HK-2 (cell line): ENCODE data around the gene SSTR4.
"Not testable (repeated sequence)": the region's sequence is repeated elsewhere in the genome, so short reads cannot be mapped to it uniquely, and the experiment has no call there.

Experiments
- DNase-seq: peaks from one replicate; pipeline ENCODE4 v3.0.0-alpha.2; 2018; ENCODE audit not compliant: unreplicated experiment

Gene SSTR4

GRCh38 chr20:23018432-23018831 is 16.7 kb upstream of the SSTR4 start:
- DNase-seq = no peak

GRCh38 chr20:23018941-23019340 is 16.2 kb upstream of the SSTR4 start:
- no peak for DNase-seq

- no peak for DNase-seq
These were observed 15.7 kb upstream of the SSTR4 start for GRCh38 chr20:23019403-23019802.

GRCh38 chr20:23020230-23021018 is 14.7 kb upstream of the SSTR4 start:
- no peak for DNase-seq

- DNase-seq = no peak
These were observed 13.6 kb upstream of the SSTR4 start for GRCh38 chr20:23021541-23021940.

GRCh38 chr20:23021951-23022350 is 13.2 kb upstream of the SSTR4 start:
- no peak for DNase-seq

- no peak for DNase-seq
These were observed 12.3 kb upstream of the SSTR4 start for GRCh38 chr20:23022849-23023248.

- no peak for DNase-seq
These were observed 11.4 kb upstream of the SSTR4 start for GRCh38 chr20:23023621-23024177.

GRCh38 chr20:23024701-23025100 is 10.4 kb upstream of the SSTR4 start:
- DNase-seq = no peak

GRCh38 chr20:23025503-23025902 is 9.6 kb upstream of the SSTR4 start:
- not testable (repeated sequence) for DNase-seq

GRCh38 chr20:23027721-23028120 is 7.4 kb upstream of the SSTR4 start:
- no peak for DNase-seq

- DNase-seq = no peak
These were observed 6.7 kb upstream of the SSTR4 start for GRCh38 chr20:23028392-23028791.

GRCh38 chr20:23029324-23029723 is 5.8 kb upstream of the SSTR4 start:
- no peak for DNase-seq

- no peak for DNase-seq
These were observed 3.8 kb upstream of the SSTR4 start for GRCh38 chr20:23031346-23031745.

- DNase-seq = no peak
These were observed 2.9 kb upstream of the SSTR4 start for GRCh38 chr20:23032056-23032749.

- no peak for DNase-seq
These were observed 2.4 kb upstream of the SSTR4 start for GRCh38 chr20:23032750-23033078.

GRCh38 chr20:23033918-23034317 is 1.2 kb upstream of the SSTR4 start:
- DNase-seq = no peak

GRCh38 chr20:23035731-23036130 is 619 bp downstream of the SSTR4 start:
- no peak for DNase-seq

- no peak for DNase-seq
These were observed 1.3 kb downstream of the SSTR4 start for GRCh38 chr20:23036371-23036770.

GRCh38 chr20:23037017-23037481 is 1.9 kb downstream of the SSTR4 start:
- DNase-seq = no peak

- DNase-seq = no peak
These were observed 4.2 kb downstream of the SSTR4 start for GRCh38 chr20:23039136-23039875.

GRCh38 chr20:23039885-23040508 is 4.9 kb downstream of the SSTR4 start:
- DNase-seq = no peak
